ENCODE results near the gene AMMECR1.

Gene AMMECR1

DNA sequence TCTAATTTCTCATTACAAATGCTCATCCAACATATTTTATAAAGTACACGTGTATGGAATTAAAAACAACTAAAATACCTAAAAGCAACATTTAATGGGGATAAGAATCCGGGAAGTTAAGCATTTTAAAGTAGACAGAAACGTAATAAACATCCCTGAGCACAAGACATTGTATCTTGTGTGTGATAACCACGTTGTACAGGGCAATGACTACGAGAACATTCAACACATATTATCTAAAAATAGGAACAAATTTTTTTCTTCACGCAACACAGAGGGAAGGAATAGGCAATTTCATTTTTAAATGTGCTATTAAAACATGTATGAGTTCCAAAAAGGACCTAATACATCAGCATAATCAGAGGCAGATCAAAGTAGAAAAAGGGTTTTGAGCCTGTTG is 49.5 kb downstream of the AMMECR1 start:
- no peak overlapping the region for H3K4me3 ChIP-seq (ENCODE audit: low read depth, low read length)
- TF ChIP-seq, protein P1, sequence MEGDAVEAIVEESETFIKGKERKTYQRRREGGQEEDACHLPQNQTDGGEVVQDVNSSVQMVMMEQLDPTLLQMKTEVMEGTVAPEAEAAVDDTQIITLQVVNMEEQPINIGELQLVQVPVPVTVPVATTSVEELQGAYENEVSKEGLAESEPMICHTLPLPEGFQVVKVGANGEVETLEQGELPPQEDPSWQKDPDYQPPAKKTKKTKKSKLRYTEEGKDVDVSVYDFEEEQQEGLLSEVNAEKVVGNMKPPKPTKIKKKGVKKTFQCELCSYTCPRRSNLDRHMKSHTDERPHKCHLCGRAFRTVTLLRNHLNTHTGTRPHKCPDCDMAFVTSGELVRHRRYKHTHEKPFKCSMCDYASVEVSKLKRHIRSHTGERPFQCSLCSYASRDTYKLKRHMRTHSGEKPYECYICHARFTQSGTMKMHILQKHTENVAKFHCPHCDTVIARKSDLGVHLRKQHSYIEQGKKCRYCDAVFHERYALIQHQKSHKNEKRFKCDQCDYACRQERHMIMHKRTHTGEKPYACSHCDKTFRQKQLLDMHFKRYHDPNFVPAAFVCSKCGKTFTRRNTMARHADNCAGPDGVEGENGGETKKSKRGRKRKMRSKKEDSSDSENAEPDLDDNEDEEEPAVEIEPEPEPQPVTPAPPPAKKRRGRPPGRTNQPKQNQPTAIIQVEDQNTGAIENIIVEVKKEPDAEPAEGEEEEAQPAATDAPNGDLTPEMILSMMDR (IDR thresholded peaks at IDR 0.05; ENCODE audit: low read depth, low read length) = no peak
- no peak for DNase-seq (ENCODE audit: low read depth, low spot score)
- in situ Hi-C loops (cut with HindIII; ENCODE audit: low sequenced_read_pairs) = no loop called here

DNA sequence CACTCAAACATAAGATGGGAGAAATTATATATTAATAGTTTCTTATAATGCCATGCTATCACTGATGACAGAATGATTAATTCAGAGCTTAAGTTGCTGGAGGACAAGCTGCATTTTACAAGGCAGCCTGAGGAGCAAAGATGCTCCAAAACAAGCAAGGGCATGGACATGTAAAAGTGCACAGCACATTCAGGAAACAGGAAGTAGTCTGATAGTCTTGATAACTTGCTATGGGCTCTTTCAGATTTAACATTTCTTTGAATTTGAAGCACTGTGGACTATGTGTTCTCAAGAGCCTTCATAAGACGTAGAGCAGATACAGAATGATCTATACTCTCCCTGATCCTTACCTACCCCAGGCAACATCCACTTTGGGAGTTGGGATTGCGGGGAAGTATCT is 50.0 kb downstream of the AMMECR1 start:
- no peak overlapping the region for H3K4me3 ChIP-seq (ENCODE audit: low read depth, low read length)
- TF ChIP-seq, protein P1 (IDR thresholded peaks at IDR 0.05; ENCODE audit: low read depth, low read length) = no peak
- DNase-seq (ENCODE audit: low read depth, low spot score) = no peak
- in situ Hi-C loops (cut with HindIII; ENCODE audit: low sequenced_read_pairs) = no loop called here

- no peak overlapping the region for H3K4me3 ChIP-seq (ENCODE audit: low read depth, low read length)
Observed at GRCh38 chrX:110265661-110266060, 52.2 kb downstream of the AMMECR1 start.

DNA sequence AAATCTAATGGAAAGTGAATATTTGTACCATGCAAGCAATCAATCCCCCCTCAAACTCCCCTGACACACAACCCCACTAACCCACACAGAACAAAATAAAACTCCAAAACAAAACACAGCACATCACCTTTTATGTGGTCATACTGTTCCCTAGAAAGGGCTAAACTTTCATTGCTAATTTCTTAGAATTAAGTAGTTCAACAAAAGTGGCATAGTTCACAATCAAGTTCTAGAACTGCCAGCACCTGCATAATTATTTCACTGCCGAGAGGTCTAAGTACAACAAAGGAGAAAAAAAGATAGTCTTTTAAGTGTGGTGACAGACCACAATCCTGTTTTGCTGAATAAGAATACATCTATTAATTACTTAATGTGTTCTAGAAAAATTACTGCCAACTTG is 58.8 kb downstream of the AMMECR1 start:
- no peak for DNase-seq (ENCODE audit: low read depth, low spot score)
- TF ChIP-seq, protein P1 (IDR thresholded peaks at IDR 0.05; ENCODE audit: low read depth, low read length) = no peak
- in situ Hi-C loops (cut with HindIII; ENCODE audit: low sequenced_read_pairs) = no loop called here
- H3K4me3 ChIP-seq (ENCODE audit: low read depth, low read length) = no peak overlapping the region

More at GRCh38 chrX:110265661-110266060, 52.2 kb downstream of the AMMECR1 start:
- in situ Hi-C loops (cut with HindIII; ENCODE audit: low sequenced_read_pairs) = no loop called here
- DNase-seq (ENCODE audit: low read depth, low spot score) = no peak
- TF ChIP-seq, protein P1 (IDR thresholded peaks at IDR 0.05; ENCODE audit: low read depth, low read length) = no peak

DNA sequence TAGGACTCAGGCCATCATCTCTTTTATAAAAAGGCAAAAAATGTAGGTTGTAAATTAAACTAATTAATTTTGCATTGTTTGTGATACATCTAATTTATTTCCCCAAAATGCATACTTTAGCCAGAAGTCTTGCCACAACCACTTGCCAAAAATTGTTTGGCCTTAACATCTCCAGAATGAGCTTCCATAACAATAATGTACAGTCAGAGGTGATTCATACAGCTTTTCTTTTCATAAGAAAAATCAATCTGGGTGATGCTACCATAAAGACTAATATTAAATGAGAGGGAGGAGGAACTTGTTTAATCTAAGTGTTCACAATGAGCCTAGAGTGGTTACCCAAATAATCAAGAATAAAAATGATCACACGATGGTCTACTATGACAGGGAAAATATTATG is 59.3 kb downstream of the AMMECR1 start:
- TF ChIP-seq, protein P1 (IDR thresholded peaks at IDR 0.05; ENCODE audit: low read depth, low read length) = no peak
- peak; percentile 18 for DNase-seq (ENCODE audit: low read depth, low spot score)
- in situ Hi-C loops (cut with HindIII; ENCODE audit: low sequenced_read_pairs) = no loop called here
- no peak overlapping the region for H3K4me3 ChIP-seq (ENCODE audit: low read depth, low read length)

GRCh38 chrX:110257889-110258288 is 60.0 kb downstream of the AMMECR1 start:
- DNase-seq (ENCODE audit: low read depth, low spot score) = no peak
- in situ Hi-C loops (cut with HindIII; ENCODE audit: low sequenced_read_pairs) = no loop called here
- TF ChIP-seq, protein P1 (IDR thresholded peaks at IDR 0.05; ENCODE audit: low read depth, low read length) = no peak
- no peak overlapping the region for H3K4me3 ChIP-seq (ENCODE audit: low read depth, low read length)

GRCh38 chrX:110252711-110253110 is 65.2 kb downstream of the AMMECR1 start:
- no peak overlapping the region for H3K4me3 ChIP-seq (ENCODE audit: low read depth, low read length)
- in situ Hi-C loops (cut with HindIII; ENCODE audit: low sequenced_read_pairs) = no loop called here
- no peak for DNase-seq (ENCODE audit: low read depth, low spot score)
- TF ChIP-seq, protein P1 (IDR thresholded peaks at IDR 0.05; ENCODE audit: low read depth, low read length) = no peak
